Karpas-422 (cell line): ENCODE data around the gene PRC1. TPM values are rescaled to one million over a fixed set of nuclear protein-coding genes. Genes with fewer than 3 reads are reported as not detected.

ENCODE experiments used
- DNase-seq: peaks from one replicate; pipeline ENCODE4 v3.0.0-alpha.2; 2015
- H2AFZ ChIP-seq: fragments of 200-600 bp; sonication (generic); 2 replicates; pipeline ENCODE4 v1.6.1; 2014; ENCODE audit warnings: antibody characterized with exemption, low read length, mixed read lengths
- H3K27ac ChIP-seq: fragments of 200-600 bp; sonication (generic); 2 replicates; pipeline ENCODE4 v1.5.1; 2014; ENCODE audit warnings: mild to moderate bottlenecking, low read length, moderate library complexity
- H3K27me3 ChIP-seq: fragments of 200-600 bp; sonication (generic); 2 replicates; pipeline ENCODE4 v1.6.1; 2014; ENCODE audit warnings: low read length, mixed read lengths
- H3K36me3 ChIP-seq: fragments of 200-600 bp; sonication (generic); 2 replicates; pipeline ENCODE4 v1.6.1; 2014; ENCODE audit warnings: low read length, mixed read lengths; ENCODE audit not compliant: insufficient read depth
- H3K4me1 ChIP-seq: fragments of 200-600 bp; sonication (generic); 2 replicates; pipeline ENCODE4 v1.6.1; 2014; ENCODE audit warnings: mild to moderate bottlenecking, low read length, mixed read lengths
- H3K4me2 ChIP-seq: fragments of 200-600 bp; sonication (generic); 2 replicates; pipeline ENCODE4 v1.6.1; 2014; ENCODE audit warnings: low read length, low read depth, mild to moderate bottlenecking; ENCODE audit not compliant: poor library complexity, severe bottlenecking
- H3K4me3 ChIP-seq: fragments of 200-600 bp; sonication (generic); 2 replicates; pipeline ENCODE4 v1.5.1; 2014; ENCODE audit warnings: mild to moderate bottlenecking, antibody characterized with exemption, low read length, mixed read lengths
- H3K79me2 ChIP-seq: fragments of 200-600 bp; sonication (generic); 2 replicates; pipeline ENCODE4 v1.6.1; 2014; ENCODE audit warnings: mild to moderate bottlenecking, low read length, mixed read lengths
- H3K9ac ChIP-seq: fragments of 200-600 bp; sonication (generic); 2 replicates; pipeline ENCODE4 v1.6.0; 2014; ENCODE audit warnings: low read length
- H3K9me2 ChIP-seq: fragments of 200-600 bp; sonication (generic), shearing (Covaris generic); replicated peaks from 2 replicates; pipeline ENCODE4 v1.6.0; 2014; ENCODE audit warnings: mild to moderate bottlenecking, low read length, moderate library complexity; ENCODE audit not compliant: insufficient read depth
- H3K9me3 ChIP-seq: fragments of 300-700, 200-600 bp; sonication (generic); 2 replicates; pipeline ENCODE4 v1.6.1; 2014; ENCODE audit warnings: low read length, mixed read lengths
- H4K20me1 ChIP-seq: fragments of 200-600 bp; sonication (generic); 2 replicates; pipeline ENCODE4 v1.6.1; 2014; ENCODE audit warnings: mild to moderate bottlenecking, antibody characterized with exemption, low read length, low read depth; ENCODE audit not compliant: insufficient read depth
- total RNA-seq: library from RNA; depleted of rRNA; stranded (reverse); fragments of >200 nt; shearing (Covaris generic); gene quantifications from 2 replicates; pipeline ENCODE4 v1.2.3, GENCODE V29; 2014; ENCODE audit warnings: low replicate concordance; rRNA removed

Gene PRC1
- total RNA-seq, result 87.5 and 95.5 TPM in 2 replicates

GRCh38 chr15:90994417-90995311, at the start of gene PRC1:
Gene PRC1 (minus strand): TSS chr15:90994535. CDS start chr15:90994417, 118 bp downstream.
- peak; percentile 99 for DNase-seq
- peak within 1 kb of the TSS; percentile 97 for H3K9ac ChIP-seq
- peak within 1 kb of the TSS; percentile 80 for H3K4me3 ChIP-seq
- H4K20me1 ChIP-seq, result no peaks in the 10 kb centered on the region
- H3K9me3 ChIP-seq, result no peaks in the 10 kb centered on the region
- no peaks in the 10 kb centered on the region for H3K9me2 ChIP-seq
- peak within 1 kb of the TSS; percentile 68 for H3K27ac ChIP-seq
- H3K4me1 ChIP-seq, result peaks cover 27% of the 10 kb centered on the region
- H3K36me3 ChIP-seq, result peaks cover 14% of the 10 kb centered on the region; the same call in 1 of the 2 replicates
- peak within 1 kb of the TSS; percentile 59 for H2AFZ ChIP-seq
- H3K79me2 ChIP-seq, result peaks cover 74% of the 10 kb centered on the region
- no peaks in the 10 kb centered on the region for H3K27me3 ChIP-seq
- peak within 1 kb of the TSS; percentile 85 for H3K4me2 ChIP-seq

GRCh38 chr15:91043202-91043874, 49.0 kb upstream of the PRC1 start:
- DNase-seq, result no peak
- Histone ChIP-seq H3K9ac (no peak overlapping the region), H4K20me1 (no peaks in the 10 kb centered on the region), H3K9me3 (no peaks in the 10 kb centered on the region), H3K36me3 (no peaks in the 10 kb centered on the region), H3K4me1 (no peaks in the 10 kb centered on the region; the same call in 1 of the 2 replicates), H3K27me3 (no peaks in the 10 kb centered on the region), H3K4me2 (no peak overlapping the region), H3K9me2 (no peaks in the 10 kb centered on the region), H3K4me3 (no peak overlapping the region), H3K27ac (no peak overlapping the region), H3K79me2 (no peaks in the 10 kb centered on the region), H2AFZ (no peak overlapping the region)

GRCh38 chr15:91040856-91041255, 46.5 kb upstream of the PRC1 start:
- Histone ChIP-seq H3K27me3 (no peaks in the 10 kb centered on the region), H3K4me3 (no peak overlapping the region), H3K27ac (no peak overlapping the region), H3K79me2 (no peaks in the 10 kb centered on the region), H3K9ac (no peak overlapping the region), H3K4me2 (no peak overlapping the region), H3K9me3 (no peaks in the 10 kb centered on the region), H2AFZ (no peak overlapping the region), H3K9me2 (no peaks in the 10 kb centered on the region), H4K20me1 (no peaks in the 10 kb centered on the region), H3K4me1 (no peaks in the 10 kb centered on the region), H3K36me3 (no peaks in the 10 kb centered on the region)
- DNase-seq, result no peak

DNA sequence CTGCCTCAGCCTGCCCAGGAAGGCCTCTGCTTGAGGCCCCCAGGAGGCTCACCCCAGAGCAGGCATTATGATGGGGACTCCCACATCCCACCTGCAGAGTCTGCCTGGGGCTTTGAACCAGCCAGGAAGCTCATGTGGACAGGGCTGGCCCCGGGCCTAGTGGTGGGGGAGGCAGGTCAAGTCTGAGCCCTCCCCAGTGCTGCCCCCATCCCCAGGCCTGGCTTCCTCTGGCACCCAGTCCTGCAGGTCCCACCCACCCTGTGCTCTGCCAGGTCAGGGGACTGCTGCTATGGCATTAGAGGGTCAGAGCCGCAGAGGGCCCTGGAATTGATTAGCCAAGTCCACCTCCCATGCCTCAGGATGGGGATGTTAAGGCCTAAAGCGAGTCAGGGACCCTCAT, 45.7 kb upstream of the PRC1 start:
- Histone ChIP-seq H3K9ac (no peak overlapping the region), H3K4me3 (no peak overlapping the region), H3K36me3 (no peaks in the 10 kb centered on the region), H3K27ac (no peak overlapping the region), H4K20me1 (no peaks in the 10 kb centered on the region), H3K9me3 (no peaks in the 10 kb centered on the region), H3K27me3 (no peaks in the 10 kb centered on the region), H3K9me2 (no peaks in the 10 kb centered on the region), H3K4me1 (no peaks in the 10 kb centered on the region), H2AFZ (no peak overlapping the region), H3K4me2 (no peak overlapping the region), H3K79me2 (no peaks in the 10 kb centered on the region)
- DNase-seq, result no peak

GRCh38 chr15:91032919-91033803, 38.8 kb upstream of the PRC1 start:
- Histone ChIP-seq H3K9me3 (no peaks in the 10 kb centered on the region), H3K9ac (no peak overlapping the region), H3K4me3 (peak overlapping the region; percentile 40; the same call in 1 of the 2 replicates), H3K79me2 (no peaks in the 10 kb centered on the region), H3K27ac (no peak overlapping the region), H3K27me3 (no peaks in the 10 kb centered on the region), H2AFZ (peak overlapping the region; percentile 81; the same call in 1 of the 2 replicates), H3K9me2 (no peaks in the 10 kb centered on the region), H3K36me3 (no peaks in the 10 kb centered on the region), H3K4me2 (peak overlapping the region; percentile 58), H4K20me1 (no peaks in the 10 kb centered on the region), H3K4me1 (peaks cover 6% of the 10 kb centered on the region)
- peak; percentile 82 for DNase-seq

DNA sequence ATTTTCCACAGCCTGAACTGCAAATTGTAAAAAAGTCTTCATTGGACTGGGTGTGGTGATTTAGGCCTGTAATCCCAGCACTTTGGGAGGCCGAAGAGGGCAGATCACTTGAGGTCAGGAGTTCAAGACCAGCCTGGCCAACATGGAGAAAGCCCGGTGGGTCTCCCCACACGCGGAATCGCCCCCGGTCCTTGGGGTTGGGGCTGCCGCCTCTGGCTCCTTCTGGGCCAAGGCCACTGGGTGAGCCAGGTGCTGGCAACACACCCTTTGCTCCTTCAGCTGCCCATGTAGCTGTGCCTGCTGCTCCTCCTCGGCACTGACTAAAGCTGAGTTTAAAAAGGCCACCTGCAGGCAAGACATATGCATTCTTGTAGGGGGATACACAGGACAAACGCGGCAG, 37.5 kb upstream of the PRC1 start:
- Histone ChIP-seq H3K27ac (no peak overlapping the region), H3K4me3 (no peak overlapping the region), H3K9me2 (no peaks in the 10 kb centered on the region), H3K79me2 (no peaks in the 10 kb centered on the region), H3K9ac (no peak overlapping the region), H3K4me1 (peaks cover 6% of the 10 kb centered on the region), H3K4me2 (no peak overlapping the region), H4K20me1 (no peaks in the 10 kb centered on the region), H3K9me3 (no peaks in the 10 kb centered on the region), H3K27me3 (no peaks in the 10 kb centered on the region), H2AFZ (no peak overlapping the region), H3K36me3 (no peaks in the 10 kb centered on the region)
- no peak for DNase-seq

DNA sequence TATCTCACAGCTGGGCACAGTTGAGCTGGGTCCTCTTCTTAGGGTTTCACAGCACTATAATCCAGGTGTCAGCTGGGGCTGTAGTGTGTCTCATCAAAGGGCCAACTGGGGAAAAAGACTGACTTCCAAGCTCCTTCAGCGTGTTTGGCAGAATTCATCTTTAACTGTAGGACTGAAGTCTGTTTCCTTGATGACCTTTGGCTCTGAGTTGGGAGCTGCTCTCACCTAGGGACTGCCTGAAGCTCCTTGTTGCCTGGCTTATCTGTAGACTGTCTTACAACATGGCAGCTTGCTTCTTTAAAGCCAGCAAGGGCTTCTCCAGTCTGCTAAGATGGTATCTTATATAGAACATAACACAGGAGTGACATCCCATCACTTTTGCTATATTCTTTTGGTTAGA, 33.3 kb upstream of the PRC1 start:
- Histone ChIP-seq H3K27me3 (no peaks in the 10 kb centered on the region), H3K9ac (no peak overlapping the region), H3K4me1 (peaks cover 7% of the 10 kb centered on the region), H3K9me3 (no peaks in the 10 kb centered on the region), H3K9me2 (no peaks in the 10 kb centered on the region), H4K20me1 (no peaks in the 10 kb centered on the region), H3K36me3 (no peaks in the 10 kb centered on the region), H3K4me3 (no peak overlapping the region), H3K27ac (no peak overlapping the region), H3K4me2 (no peak overlapping the region), H2AFZ (no peak overlapping the region), H3K79me2 (0 out of 2 replicates have a peak, but pooled peaks cover 5% of the 10 kb centered on the region)
- no peak for DNase-seq
